ENCODE results near the gene CCDC40. TPM values are rescaled to one million over a fixed set of nuclear protein-coding genes. Genes with fewer than 3 reads are reported as not detected.

Gene CCDC40
- polyA plus RNA-seq, 4 donors, result 10.2 to 15.7 (median 12.9) TPM

DNA sequence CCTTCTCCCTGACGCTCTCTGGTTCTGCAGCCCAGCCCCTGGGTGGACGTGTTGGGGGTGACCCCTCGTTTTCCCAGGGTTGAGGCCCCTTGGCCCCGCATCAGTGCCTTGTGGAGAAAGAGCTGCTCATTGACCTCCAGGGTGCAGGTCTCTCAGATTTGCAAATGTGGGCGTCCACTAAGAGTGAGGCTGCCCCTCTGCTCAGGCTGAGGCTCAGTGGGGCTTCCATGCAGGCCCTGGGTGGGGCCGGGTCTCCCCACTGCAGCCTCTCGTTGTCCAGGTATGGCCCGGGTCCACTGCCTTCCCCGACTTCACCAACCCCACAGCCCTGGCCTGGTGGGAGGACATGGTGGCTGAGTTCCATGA lies 74.0 kb downstream of the CCDC40 start:
- no peak for DNase-seq (ENCODE audit: low read depth in 4 of 4, low spot score in 3 of 4)

- no peak for DNase-seq (ENCODE audit: low read depth in 4 of 4, low spot score in 3 of 4)
These were observed 74.7 kb downstream of the CCDC40 start for GRCh38 chr17:80110927-80111701.

DNA sequence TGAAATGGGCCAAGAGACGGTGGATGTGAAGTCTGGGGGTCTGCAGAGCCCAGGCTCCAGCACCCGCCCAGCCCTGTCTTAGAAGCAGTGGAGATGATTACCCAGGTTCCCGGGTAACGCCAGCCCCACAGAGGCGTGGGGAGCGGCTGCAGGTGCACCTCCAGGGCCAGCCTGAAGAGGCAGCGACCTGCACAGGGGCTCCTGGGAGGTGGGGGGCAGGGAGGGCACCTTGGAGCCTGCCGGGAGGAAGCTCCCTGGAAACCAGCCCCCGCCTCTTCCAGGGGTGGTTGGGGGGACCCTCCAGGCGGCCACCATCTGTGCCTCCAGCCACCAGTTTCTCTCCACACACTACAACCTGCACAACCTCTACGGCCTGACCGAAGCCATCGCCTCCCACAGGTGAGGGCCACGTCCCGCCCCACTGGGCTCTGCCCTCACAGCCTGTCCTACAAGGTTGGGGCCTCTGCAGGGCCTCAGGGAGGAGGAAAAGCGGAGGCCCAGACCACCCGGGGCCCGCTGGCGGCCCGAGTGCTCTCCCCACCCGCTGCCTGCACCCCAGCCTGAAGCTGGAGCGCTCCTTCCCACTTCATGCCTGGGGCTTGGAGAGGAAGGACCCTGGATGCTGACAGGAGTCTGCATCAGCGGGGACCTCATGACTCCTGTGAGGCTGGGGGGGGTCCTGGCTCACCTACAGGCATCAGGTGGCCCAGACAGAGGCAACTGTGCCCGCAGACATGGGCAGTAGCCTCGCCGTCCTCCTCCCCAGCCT lies 75.4 kb downstream of the CCDC40 start:
- DNase-seq (ENCODE audit: low read depth in 4 of 4, low spot score in 3 of 4), result no peak

DNA sequence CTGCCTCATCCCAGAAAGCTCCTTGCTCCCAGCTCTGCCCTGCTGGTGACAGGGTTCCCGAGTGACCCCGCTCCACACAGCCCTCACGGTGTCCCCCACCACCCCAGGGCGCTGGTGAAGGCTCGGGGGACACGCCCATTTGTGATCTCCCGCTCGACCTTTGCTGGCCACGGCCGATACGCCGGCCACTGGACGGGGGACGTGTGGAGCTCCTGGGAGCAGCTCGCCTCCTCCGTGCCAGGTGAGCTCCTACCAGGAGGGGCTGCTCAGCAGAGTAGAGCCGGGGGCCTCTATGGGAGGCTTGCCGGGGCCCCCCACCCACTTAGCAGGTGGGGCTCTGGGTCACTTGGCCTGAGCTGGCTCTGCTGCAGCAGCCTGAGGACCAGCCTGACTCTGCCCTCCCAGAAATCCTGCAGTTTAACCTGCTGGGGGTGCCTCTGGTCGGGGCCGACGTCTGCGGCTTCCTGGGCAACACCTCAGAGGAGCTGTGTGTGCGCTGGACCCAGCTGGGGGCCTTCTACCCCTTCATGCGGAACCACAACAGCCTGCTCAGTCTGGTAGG lies 76.1 kb downstream of the CCDC40 start:
- no peak for DNase-seq (ENCODE audit: low read depth in 4 of 4, low spot score in 3 of 4)

- no peak for DNase-seq (ENCODE audit: low read depth in 4 of 4, low spot score in 3 of 4)
These were observed 76.6 kb downstream of the CCDC40 start for GRCh38 chr17:80113033-80113484.

- no peak for DNase-seq (ENCODE audit: low read depth in 4 of 4, low spot score in 3 of 4)
These were observed 78.3 kb downstream of the CCDC40 start for GRCh38 chr17:80114758-80115157.

GRCh38 chr17:80115159-80115558 lies 78.7 kb downstream of the CCDC40 start:
- DNase-seq (ENCODE audit: low read depth in 4 of 4, low spot score in 3 of 4), result no peak

DNA sequence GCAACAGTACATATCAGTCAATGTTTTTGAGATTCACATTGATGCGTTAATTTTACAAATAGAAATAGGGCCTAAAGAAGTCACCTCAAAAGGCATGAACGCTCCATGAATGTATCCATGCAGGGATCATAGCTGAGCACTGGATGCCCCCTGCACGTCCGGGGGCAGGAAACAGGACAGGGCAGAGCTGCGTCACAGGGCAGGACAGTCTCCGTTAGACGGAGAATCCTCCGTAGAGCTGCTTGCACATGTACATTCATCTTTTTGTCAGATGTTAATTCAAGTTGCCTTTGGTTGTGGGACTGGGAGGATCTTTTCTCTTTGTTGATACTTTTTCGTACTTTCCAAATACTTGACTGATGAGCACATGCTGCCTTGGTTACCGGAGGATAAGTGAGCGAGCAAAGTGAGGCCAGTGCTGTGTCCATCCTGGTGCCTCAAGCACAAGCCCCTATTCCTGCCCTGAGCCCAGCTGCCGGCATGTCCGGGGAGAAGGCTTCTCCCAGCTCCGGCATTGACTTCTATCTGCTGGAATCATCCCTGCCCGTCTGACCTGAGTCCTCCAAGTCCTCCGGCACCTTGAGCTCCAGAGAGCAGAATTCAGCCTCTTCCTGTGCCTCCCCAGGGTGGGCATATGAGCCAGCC lies 80.0 kb downstream of the CCDC40 start:
- no peak for DNase-seq (ENCODE audit: low read depth in 4 of 4, low spot score in 3 of 4)

- no peak for DNase-seq (ENCODE audit: low read depth in 4 of 4, low spot score in 3 of 4)
These were observed 80.5 kb downstream of the CCDC40 start for GRCh38 chr17:80116921-80117380.

GRCh38 chr17:80117491-80118401 lies 81.3 kb downstream of the CCDC40 start:
- DNase-seq (ENCODE audit: low read depth in 4 of 4, low spot score in 3 of 4), result no peak

DNA sequence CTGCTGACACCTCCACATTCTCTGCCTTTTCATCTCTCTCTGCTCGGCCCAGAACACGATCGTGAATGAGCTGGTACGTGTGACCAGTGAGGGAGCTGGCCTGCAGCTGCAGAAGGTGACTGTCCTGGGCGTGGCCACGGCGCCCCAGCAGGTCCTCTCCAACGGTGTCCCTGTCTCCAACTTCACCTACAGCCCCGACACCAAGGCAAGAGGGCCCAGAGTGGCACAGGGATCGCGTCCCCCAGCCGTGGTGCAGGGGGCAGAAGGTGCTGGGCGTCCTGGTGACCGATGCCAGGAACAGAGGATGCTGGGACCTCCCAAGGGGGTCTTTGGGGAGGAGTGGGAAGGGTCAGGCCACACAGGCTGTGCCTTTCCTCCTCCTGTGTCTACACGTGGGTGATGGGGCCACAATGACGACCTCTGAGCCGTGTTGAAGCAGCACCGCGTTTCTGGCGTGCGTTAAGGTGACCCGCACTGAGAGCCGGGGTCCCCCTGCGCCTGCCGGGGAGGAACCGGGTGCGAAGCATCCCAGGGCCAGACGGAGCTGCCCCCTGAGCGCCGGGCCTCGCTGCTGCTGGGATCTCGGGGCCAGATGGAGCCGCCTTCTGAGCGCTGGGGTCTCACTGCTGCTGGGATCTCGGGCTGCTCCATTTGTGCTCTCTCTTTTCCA lies 82.3 kb downstream of the CCDC40 start:
- DNase-seq (ENCODE audit: low read depth in 4 of 4, low spot score in 3 of 4), result no peak

GRCh38 chr17:80119271-80119791 lies 82.9 kb downstream of the CCDC40 start:
- no peak for DNase-seq (ENCODE audit: low read depth in 4 of 4, low spot score in 3 of 4)

DNA sequence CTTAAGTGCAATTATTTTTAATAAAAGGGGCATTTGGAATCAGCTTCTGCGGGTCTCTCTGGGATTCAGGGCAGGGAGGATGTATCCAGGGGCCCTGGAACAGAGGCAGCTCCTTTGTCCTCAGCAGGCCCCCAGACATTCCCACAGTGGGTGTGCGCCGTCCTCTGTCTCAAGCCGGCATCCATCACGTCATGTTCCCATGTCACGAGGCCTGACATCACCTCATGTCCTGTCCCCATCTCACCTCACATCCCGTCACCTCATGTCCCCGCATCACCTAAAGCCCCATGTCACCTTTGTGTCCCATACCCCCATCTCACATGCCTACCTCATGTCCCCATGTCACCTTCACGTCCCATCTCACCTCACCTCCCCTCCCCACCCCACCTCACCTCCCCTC lies 83.4 kb downstream of the CCDC40 start:
- no peak for DNase-seq (ENCODE audit: low read depth in 4 of 4, low spot score in 3 of 4)

DNA sequence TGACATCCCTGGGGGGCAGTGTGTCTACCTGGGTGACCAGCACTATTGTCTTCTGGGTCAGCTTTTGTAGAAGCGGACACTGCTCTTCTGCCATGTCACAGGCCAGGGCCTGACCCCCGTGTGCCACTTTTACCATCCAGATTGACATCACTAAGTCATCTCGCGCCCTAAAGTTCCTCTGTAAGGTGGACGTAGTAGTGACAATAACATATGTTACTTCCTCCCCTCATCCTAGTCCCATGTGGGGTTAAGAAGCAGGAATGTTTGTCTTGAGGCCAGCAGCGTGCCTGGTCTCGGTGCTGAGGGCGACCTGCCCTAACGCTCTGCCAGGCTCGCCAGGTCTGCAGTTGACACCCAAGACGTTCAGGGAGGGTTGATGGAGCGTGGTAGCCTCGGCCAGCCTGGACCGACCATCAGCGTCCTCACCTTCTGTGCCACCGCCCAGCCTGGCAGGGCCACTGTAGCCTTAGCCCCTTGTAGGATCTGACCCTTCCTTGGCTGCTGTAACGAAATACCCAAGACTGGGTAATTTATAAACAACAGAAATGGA lies 85.7 kb downstream of the CCDC40 start:
- DNase-seq (ENCODE audit: low read depth in 4 of 4, low spot score in 3 of 4), result no peak

DNA sequence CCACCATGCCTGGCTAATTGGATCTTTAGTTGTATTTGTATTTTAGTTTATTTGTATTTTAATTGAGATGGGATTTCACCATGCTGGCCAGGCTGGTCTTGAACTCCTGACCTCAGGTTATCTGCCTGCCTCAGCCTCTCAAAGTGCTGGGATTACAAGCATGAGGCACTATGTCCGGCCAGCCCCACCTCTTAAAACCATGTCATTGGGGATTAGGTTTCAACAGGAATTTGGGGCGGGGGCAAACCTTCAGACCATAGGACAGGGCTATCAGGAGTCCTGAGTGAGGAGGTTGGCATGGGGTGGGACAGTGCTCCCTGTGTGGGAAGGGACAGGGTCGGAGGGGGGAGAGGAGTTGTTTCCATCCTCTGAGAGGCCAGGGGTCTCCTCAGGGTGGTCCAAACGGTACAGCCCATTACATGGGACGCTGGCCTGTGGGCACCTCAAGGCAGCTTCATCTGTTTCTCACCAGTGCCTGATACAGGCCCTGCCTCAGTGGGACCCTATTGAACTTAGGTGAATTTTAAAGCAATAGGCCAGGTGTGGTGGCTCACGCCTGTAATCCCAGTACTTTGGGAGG lies 86.6 kb downstream of the CCDC40 start:
- no peak for DNase-seq (ENCODE audit: low read depth in 4 of 4, low spot score in 3 of 4)

DNA sequence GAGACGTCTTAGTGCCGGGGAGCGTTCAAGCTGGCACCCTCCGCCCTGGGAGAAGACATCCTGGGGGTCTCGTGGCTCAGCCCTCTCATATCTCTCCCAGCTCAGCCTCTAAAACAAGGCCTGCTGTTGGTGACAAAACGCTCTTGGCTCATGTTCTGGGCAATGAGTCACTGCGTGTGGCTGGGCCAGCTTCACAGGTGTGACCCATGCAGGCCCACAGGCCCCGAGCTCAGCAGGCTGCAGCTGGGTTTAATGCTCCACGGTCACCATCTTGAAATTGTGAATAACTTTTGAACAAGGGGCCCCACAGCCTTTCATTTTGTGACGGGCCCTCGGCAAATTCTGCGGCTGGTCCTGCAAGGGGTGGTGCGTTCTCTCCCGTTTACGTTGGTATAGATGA lies 87.3 kb downstream of the CCDC40 start:
- DNase-seq (ENCODE audit: low read depth in 4 of 4, low spot score in 3 of 4), result no peak

GRCh38 chr17:80124351-80124981 lies 88.0 kb downstream of the CCDC40 start:
- no peak for DNase-seq (ENCODE audit: low read depth in 4 of 4, low spot score in 3 of 4)

Measured in right renal pelvis (tissue), 4 donors.